Stimulated activated naive CD8-positive, alpha-beta T cell treated with anti-CD3 and anti-CD28 coated beads, Interleukin-15, amount 100 ng/mL, for 72 hours (primary cell): ENCODE results near the gene FCRL3.
"Not testable (repeated sequence)": the region's sequence is repeated elsewhere in the genome, so short reads cannot be mapped to it uniquely, and the experiment has no call there.

Experiments
- ATAC-seq: fragments of 150-1000 bp; cut with Tn5 transposase; 2 replicates; pipeline ENCODE4 v1.10.0; 2021; ENCODE audit warnings: mild to moderate bottlenecking, moderate library complexity
- DNase-seq, 2 donors: peaks; one replicate each; pipeline ENCODE4 v3.0.0; 2021 to 2022
- H3K27ac Mint-ChIP-seq, 2 donors: one replicate each; pipeline ENCODE4 v1.8.0; 2022; ENCODE audit warnings: mild to moderate bottlenecking in 2 of 2, mixed read lengths in 2 of 2, moderate library complexity in 2 of 2
- H3K27me3 Mint-ChIP-seq: one replicate; pipeline ENCODE4 v1.8.0; 2022; ENCODE audit warnings: mixed read lengths
- H3K4me1 Mint-ChIP-seq: one replicate; pipeline ENCODE4 v1.8.0; 2022; ENCODE audit warnings: mild to moderate bottlenecking, mixed read lengths
- H3K4me3 Mint-ChIP-seq, 2 donors: one replicate each; pipeline ENCODE4 v1.8.0; 2022; ENCODE audit warnings: mild to moderate bottlenecking in 2 of 2, mixed read lengths in 2 of 2, moderate library complexity in 1 of 2
- H3K9me3 Mint-ChIP-seq, 2 donors: one replicate each; pipeline ENCODE4 v1.8.0; 2022; ENCODE audit warnings: mixed read lengths in 2 of 2

FCRL3 gene

GRCh38 chr1:157700732-157701131, at the start of gene FCRL3:
Gene FCRL3, minus strand, starts transcription at chr1:157700769. Its CDS starts 280 bp downstream, at chr1:157700489.
- no peak for ATAC-seq
- Mint-ChIP-seq H3K4me1 (no peaks in the 10 kb centered on the region), H3K27me3 (peaks cover 8% of the 10 kb centered on the region), H3K4me3 (no peak within 1 kb of the TSS), H3K9me3 (peaks cover 0 to 1% of the 10 kb centered on the region in 2 donors), H3K27ac (no peak within 1 kb of the TSS)
- no peak for DNase-seq

DNA sequence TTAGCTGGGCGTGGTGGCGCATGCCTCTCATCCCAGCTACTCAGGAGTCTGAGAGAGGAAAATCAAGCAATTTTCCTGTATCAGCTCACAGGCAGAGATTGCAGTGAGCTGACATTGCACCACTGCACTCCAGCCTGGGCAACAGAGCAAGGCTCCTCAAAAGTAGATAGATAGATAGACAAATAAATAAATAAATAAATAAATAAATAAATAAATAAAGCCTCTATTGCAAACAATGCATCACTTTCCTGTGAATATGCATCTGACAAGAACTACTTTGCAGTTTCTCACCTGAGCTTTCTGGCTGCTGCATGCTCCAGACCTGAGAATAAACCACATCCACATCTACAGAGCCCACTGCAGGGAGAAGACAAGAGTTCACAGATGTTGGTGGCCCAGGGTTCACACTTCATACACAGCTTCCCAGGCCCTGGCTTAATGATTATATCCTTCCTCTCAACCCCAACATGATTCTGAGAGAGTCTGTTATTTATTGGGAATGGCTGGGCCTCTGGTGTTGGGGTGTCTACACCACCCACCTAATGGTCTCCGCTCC, 47.8 kb upstream of the FCRL3 start:
- no peaks in the 10 kb centered on the region for H3K4me1 Mint-ChIP-seq
- no peak overlapping the region for H3K27ac Mint-ChIP-seq
- no peak for ATAC-seq
- H3K9me3 Mint-ChIP-seq = no peaks in the 10 kb centered on the region
- H3K4me3 Mint-ChIP-seq = no peak overlapping the region
- peaks cover 18% of the 10 kb centered on the region for H3K27me3 Mint-ChIP-seq
- no peak for DNase-seq

GRCh38 chr1:157739229-157739901, 38.8 kb upstream of the FCRL3 start:
- Mint-ChIP-seq H3K27me3 (peaks cover 7% of the 10 kb centered on the region), H3K4me1 (no peaks in the 10 kb centered on the region), H3K27ac (no peak overlapping the region), H3K9me3 (no peaks in the 10 kb centered on the region), H3K4me3 (no peak overlapping the region)
- DNase-seq (no peak), ATAC-seq (no peak)

DNA sequence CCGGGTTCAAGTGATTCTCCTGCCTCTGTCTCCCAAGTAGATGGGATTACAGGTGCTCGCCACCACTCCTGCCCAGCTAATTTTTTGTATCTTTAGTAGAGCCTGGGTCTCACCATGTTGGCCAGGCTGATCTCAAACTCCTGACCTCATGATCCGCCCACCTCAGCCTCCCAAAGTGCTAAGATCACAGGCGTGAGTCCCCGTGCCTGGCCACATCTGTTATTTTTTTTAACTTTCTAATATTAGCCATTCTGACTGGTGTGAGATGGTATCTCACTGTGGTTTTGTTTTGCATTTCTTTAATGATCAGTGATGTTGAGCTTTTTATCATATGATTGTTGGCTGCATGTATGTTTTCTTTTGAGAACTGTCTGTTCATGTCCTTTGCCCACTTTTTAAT, 35.4 kb upstream of the FCRL3 start:
- H3K4me1 Mint-ChIP-seq, H3K27ac Mint-ChIP-seq: not testable (repeated sequence)

GRCh38 chr1:157734321-157734720, 33.8 kb upstream of the FCRL3 start:
- ATAC-seq = no peak
- no peak overlapping the region for H3K27ac Mint-ChIP-seq

More for the DNA sequence above, 35.4 kb upstream of the FCRL3 start:
- H3K9me3 Mint-ChIP-seq, ATAC-seq, H3K4me3 Mint-ChIP-seq, DNase-seq, H3K27me3 Mint-ChIP-seq: not testable (repeated sequence)

GRCh38 chr1:157732755-157733154, 32.2 kb upstream of the FCRL3 start:
- H3K9me3 Mint-ChIP-seq = peaks cover 0 to 4% of the 10 kb centered on the region in 2 donors
- H3K4me1 Mint-ChIP-seq = no peaks in the 10 kb centered on the region
- DNase-seq (no peak), ATAC-seq (no peak)
- H3K27ac Mint-ChIP-seq = no peak overlapping the region
- H3K27me3 Mint-ChIP-seq = peaks cover 7% of the 10 kb centered on the region
- no peak overlapping the region for H3K4me3 Mint-ChIP-seq

More at GRCh38 chr1:157734321-157734720, 33.8 kb upstream of the FCRL3 start:
- DNase-seq = no peak
- Mint-ChIP-seq H3K4me1 (no peaks in the 10 kb centered on the region), H3K4me3 (no peak overlapping the region), H3K27me3 (peaks cover 7% of the 10 kb centered on the region), H3K9me3 (no peaks in the 10 kb centered on the region)

GRCh38 chr1:157725221-157725577, 24.6 kb upstream of the FCRL3 start:
- H3K9me3 Mint-ChIP-seq = peaks cover 23 to 24% of the 10 kb centered on the region in 2 donors
- H3K4me3 Mint-ChIP-seq = no peak overlapping the region
- H3K4me1 Mint-ChIP-seq = peaks cover 12% of the 10 kb centered on the region
- ATAC-seq (no peak), DNase-seq (no peak)
- H3K27me3 Mint-ChIP-seq = no peaks in the 10 kb centered on the region
- H3K27ac Mint-ChIP-seq = no peak overlapping the region

GRCh38 chr1:157724537-157725220, 24.1 kb upstream of the FCRL3 start:
- peak; percentile 40 for ATAC-seq
- DNase-seq = no peak
- no peaks in the 10 kb centered on the region for H3K27me3 Mint-ChIP-seq
- peaks cover 12% of the 10 kb centered on the region for H3K4me1 Mint-ChIP-seq
- peaks cover 23 to 24% of the 10 kb centered on the region in 2 donors for H3K9me3 Mint-ChIP-seq
- peak overlapping the region in 1 of 2 donors; percentile 39 for H3K27ac Mint-ChIP-seq
- H3K4me3 Mint-ChIP-seq = no peak overlapping the region

DNA sequence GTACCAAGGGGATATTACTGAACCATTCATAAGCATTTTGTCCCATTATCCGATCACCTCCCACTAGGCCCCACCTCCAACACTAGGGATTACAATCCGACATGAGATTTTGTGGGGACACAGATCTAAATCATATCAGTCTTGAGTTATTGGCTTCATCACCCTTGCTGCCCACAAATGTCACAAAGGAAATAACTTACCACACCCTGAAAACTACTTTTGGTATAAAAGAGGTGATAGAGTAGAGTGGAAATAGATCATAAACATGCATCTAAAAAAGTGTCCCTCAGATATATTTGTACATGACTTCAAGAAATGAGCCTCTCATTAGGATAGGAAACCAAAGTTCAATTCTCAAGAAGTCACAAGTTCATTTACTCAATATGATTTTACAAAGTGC, 22.6 kb upstream of the FCRL3 start:
- Mint-ChIP-seq H3K27ac (no peak overlapping the region), H3K27me3 (no peaks in the 10 kb centered on the region), H3K9me3 (peaks cover 18 to 24% of the 10 kb centered on the region in 2 donors), H3K4me1 (peaks cover 12% of the 10 kb centered on the region), H3K4me3 (no peak overlapping the region)
- DNase-seq (no peak), ATAC-seq (no peak)

DNA sequence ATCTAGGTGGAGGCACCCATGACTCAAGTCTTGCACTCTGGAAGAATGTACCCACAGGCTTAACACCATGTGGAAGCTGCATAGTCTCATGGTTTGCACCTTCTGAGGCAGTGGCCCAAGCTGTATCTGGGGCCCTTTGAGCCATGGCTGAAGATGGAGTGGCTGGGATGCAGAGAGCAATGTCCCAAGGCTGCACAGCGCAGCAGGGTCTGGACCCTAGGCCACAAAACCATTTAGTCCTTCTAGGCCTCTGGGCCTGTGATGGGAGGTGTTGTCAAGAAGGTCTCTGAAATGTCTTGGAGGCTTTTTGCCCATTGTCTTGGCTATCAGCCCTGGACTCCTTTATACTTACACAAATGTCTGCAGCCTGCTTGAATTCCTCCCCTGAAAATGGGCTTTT, 21.4 kb upstream of the FCRL3 start:
- Mint-ChIP-seq H3K4me1 (peaks cover 12% of the 10 kb centered on the region), H3K4me3 (no peak overlapping the region), H3K27ac (no peak overlapping the region), H3K27me3 (no peaks in the 10 kb centered on the region), H3K9me3 (peaks cover 18 to 24% of the 10 kb centered on the region in 2 donors)
- ATAC-seq = no peak
- no peak for DNase-seq

GRCh38 chr1:157715736-157716135, 15.2 kb upstream of the FCRL3 start:
- DNase-seq (no peak), ATAC-seq (no peak)
- Mint-ChIP-seq H3K9me3 (peaks cover 1 to 2% of the 10 kb centered on the region in 2 donors), H3K27ac (no peak overlapping the region), H3K27me3 (no peaks in the 10 kb centered on the region), H3K4me1 (no peaks in the 10 kb centered on the region), H3K4me3 (no peak overlapping the region)

- Mint-ChIP-seq H3K9me3 (no peaks in the 10 kb centered on the region), H3K27ac (no peak overlapping the region), H3K27me3 (no peaks in the 10 kb centered on the region), H3K4me3 (no peak overlapping the region), H3K4me1 (no peaks in the 10 kb centered on the region)
- DNase-seq (no peak), ATAC-seq (no peak)
Measured at GRCh38 chr1:157711802-157712201, 11.2 kb upstream of the FCRL3 start.

DNA sequence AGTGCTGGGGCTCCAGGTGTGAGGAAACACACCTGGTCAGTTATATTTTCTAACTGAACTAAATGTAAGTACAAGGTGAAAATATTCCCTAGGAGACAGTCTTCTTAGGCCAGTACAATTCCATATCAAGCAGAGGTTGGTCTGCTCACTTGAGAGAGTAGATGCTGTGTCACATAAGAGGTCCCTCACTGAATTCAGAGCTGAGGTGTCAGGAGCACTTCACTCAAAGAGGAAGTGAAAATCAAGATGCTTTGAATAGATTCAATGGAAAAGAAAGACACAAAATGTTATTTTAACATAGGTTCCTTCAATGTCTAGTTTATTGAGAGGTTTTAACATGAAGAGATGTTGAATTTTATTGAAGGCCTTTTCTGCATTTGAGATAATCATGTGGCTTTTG, 4.3 kb upstream of the FCRL3 start:
- no peak overlapping the region for H3K27ac Mint-ChIP-seq
- no peak overlapping the region for H3K4me3 Mint-ChIP-seq
- no peaks in the 10 kb centered on the region for H3K4me1 Mint-ChIP-seq
- ATAC-seq (no peak), DNase-seq (no peak)
- H3K9me3 Mint-ChIP-seq = peaks cover 0 to 4% of the 10 kb centered on the region in 2 donors
- no peaks in the 10 kb centered on the region for H3K27me3 Mint-ChIP-seq

DNA sequence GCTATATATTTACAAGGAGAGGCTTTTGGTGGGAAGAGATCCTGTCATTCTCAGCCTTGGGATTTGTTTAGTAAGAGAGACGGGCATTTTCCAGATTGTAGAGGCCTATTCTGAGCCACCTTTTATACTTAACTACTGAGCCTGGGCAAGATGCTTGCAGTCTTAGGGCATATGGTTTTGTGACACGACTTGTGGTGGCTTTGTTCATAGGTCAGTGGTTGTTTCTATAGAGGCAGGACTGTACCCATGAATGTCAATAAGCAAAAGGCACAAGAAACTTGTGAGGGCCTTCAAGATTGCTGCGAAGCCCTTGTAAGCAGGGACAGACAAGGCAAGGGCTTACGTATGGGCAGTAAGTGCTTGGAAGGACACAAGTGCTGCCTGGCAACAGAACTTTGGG, 3.4 kb upstream of the FCRL3 start:
- ATAC-seq (no peak), DNase-seq (no peak)
- Mint-ChIP-seq H3K4me3 (no peak overlapping the region), H3K27ac (no peak overlapping the region), H3K4me1 (no peaks in the 10 kb centered on the region), H3K9me3 (peaks cover 0 to 4% of the 10 kb centered on the region in 2 donors), H3K27me3 (peaks cover 7% of the 10 kb centered on the region)

DNA sequence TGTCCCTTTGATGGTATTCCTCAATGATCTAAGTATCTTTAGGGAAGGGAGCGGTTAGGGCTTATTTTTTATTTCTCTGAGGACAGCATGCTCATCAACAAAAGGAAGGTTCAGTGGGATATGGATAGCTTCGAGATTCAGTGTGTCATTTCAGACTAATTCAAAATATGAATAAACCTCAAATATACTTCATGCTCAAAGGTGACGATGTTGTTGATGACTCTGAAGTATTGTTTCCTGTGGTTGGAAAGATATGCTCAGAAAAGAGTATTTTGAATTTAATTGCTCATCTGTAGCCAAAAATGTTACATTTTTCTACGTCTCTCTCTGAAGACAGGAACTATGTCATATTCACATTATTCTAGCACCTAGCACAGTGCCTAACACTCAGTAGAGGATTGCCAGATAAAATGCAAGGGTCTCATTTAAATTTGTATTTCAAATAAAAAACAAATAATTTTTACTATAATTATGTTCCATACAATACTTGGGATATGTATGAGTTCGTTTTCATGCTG, 1.8 kb upstream of the FCRL3 start:
- no peak overlapping the region for H3K4me3 Mint-ChIP-seq
- no peaks in the 10 kb centered on the region for H3K4me1 Mint-ChIP-seq
- peaks cover 0 to 4% of the 10 kb centered on the region in 2 donors for H3K9me3 Mint-ChIP-seq
- no peak overlapping the region for H3K27ac Mint-ChIP-seq
- DNase-seq (no peak), ATAC-seq (no peak)
- H3K27me3 Mint-ChIP-seq = peaks cover 8% of the 10 kb centered on the region

GRCh38 chr1:157700305-157700704, 264 bp downstream of the FCRL3 start:
- DNase-seq = no peak
- no peak for ATAC-seq
- no peaks in the 10 kb centered on the region for H3K9me3 Mint-ChIP-seq
- peaks cover 8% of the 10 kb centered on the region for H3K27me3 Mint-ChIP-seq
- no peaks in the 10 kb centered on the region for H3K4me1 Mint-ChIP-seq
- no peak overlapping the region for H3K27ac Mint-ChIP-seq
- H3K4me3 Mint-ChIP-seq = no peak overlapping the region
